WTC11 (cell line): ENCODE results near the gene WSB2. TPM values are rescaled to one million over a fixed set of nuclear protein-coding genes. Genes with fewer than 3 reads are reported as not detected.
A peak's percentile ranks its signal among the peaks of the same experiment; 100 is the strongest.

Source experiments
- ATAC-seq: fragments of 200-7000 bp; cut with Tn5 transposase; 2 replicates; pipeline ENCODE4 v1.10.0; 2021; ENCODE audit warnings: mild to moderate bottlenecking, moderate library complexity
- CTCF ChIA-PET: fragments of 300-600 bp; sonication (Branson Sonifier 250); formaldehyde crosslinking; loops from one replicate; lab custom pipeline; 2021; ENCODE audit warnings: antibody characterized with exemption; lab: Charles Lee
- POLR2A ChIA-PET: fragments of 350-600 bp; sonication (Branson Sonifier 250); formaldehyde crosslinking; loops from one replicate; lab custom pipeline; 2021; ENCODE audit warnings: antibody characterized with exemption; lab: Charles Lee
- DNase-seq: peaks from one replicate; pipeline ENCODE4 v3.0.0; 2021; ENCODE audit warnings: low spot score
- H3K27ac Mint-ChIP-seq: 2 replicates; pipeline ENCODE4 v1.8.0; 2021; ENCODE audit warnings: mixed read lengths
- H3K27me3 Mint-ChIP-seq: 2 replicates; pipeline ENCODE4 v1.8.0; 2021; ENCODE audit warnings: low read depth, mild to moderate bottlenecking, moderate library complexity, mixed read lengths
- H3K36me3 Mint-ChIP-seq: 2 replicates; pipeline ENCODE4 v1.8.0; 2021; ENCODE audit warnings: mixed read lengths
- H3K4me1 Mint-ChIP-seq: 2 replicates; pipeline ENCODE4 v1.8.0; 2022; ENCODE audit warnings: mixed read lengths
- H3K4me3 Mint-ChIP-seq: 2 replicates; pipeline ENCODE4 v1.8.0; 2021; ENCODE audit warnings: mild to moderate bottlenecking, moderate library complexity, mixed read lengths
- H3K9me3 Mint-ChIP-seq: 2 replicates; pipeline ENCODE4 v1.8.0; 2021; ENCODE audit warnings: mixed read lengths
- ETV6 ChIP-seq: sonication (generic); formaldehyde crosslinking; IDR thresholded peaks from 2 replicates; pipeline ENCODE4 v1.8.1; 2022; ENCODE audit warnings: mild to moderate bottlenecking, missing genetic modification reagents
- FOXJ3 ChIP-seq: sonication (generic); formaldehyde crosslinking; IDR thresholded peaks from 2 replicates; pipeline ENCODE4 v1.9.0; 2021; ENCODE audit warnings: missing genetic modification reagents, mild to moderate bottlenecking, borderline replicate concordance
- GABPB1 ChIP-seq: sonication (generic); formaldehyde crosslinking; IDR thresholded peaks from 2 replicates; pipeline ENCODE4 v1.8.1; 2023; ENCODE audit warnings: mild to moderate bottlenecking, missing genetic modification reagents
- GTF2I ChIP-seq: fragments of 250-450 bp; sonication (Bioruptor Pico); conservative IDR thresholded peaks from 2 replicates; pipeline ENCODE4 v1.4.0; 2021; ENCODE audit warnings: mild to moderate bottlenecking
- JAZF1 ChIP-seq: fragments of 250-450 bp; sonication (Bioruptor Pico); IDR thresholded peaks from 2 replicates; pipeline ENCODE4 v1.9.0; 2021; ENCODE audit warnings: moderate library complexity, mild to moderate bottlenecking, inconsistent platforms
- RORB ChIP-seq: fragments of 250-450 bp; sonication (Bioruptor Pico); IDR thresholded peaks from 2 replicates; pipeline ENCODE4 v1.9.0; 2021; ENCODE audit warnings: mild to moderate bottlenecking
- SOX15 ChIP-seq: fragments of 250-450 bp; sonication (Bioruptor Pico); IDR thresholded peaks from 2 replicates; pipeline ENCODE4 v1.9.0; 2021; ENCODE audit warnings: mild to moderate bottlenecking
- TEAD4 ChIP-seq: sonication (generic); formaldehyde crosslinking; IDR thresholded peaks from 2 replicates; pipeline ENCODE4 v1.8.0; 2022; ENCODE audit warnings: mild to moderate bottlenecking, missing genetic modification reagents
- ZBTB21 ChIP-seq: sonication (generic); formaldehyde crosslinking; IDR thresholded peaks from 2 replicates; pipeline ENCODE4 v1.8.1; 2023; ENCODE audit warnings: mild to moderate bottlenecking, missing genetic modification reagents, borderline replicate concordance
- ZNF138 ChIP-seq: sonication (generic); formaldehyde crosslinking; conservative IDR thresholded peaks from 2 replicates; pipeline ENCODE4 v1.8.1; 2022; ENCODE audit warnings: mild to moderate bottlenecking, moderate library complexity, missing genetic modification reagents
- ZNF232 ChIP-seq: sonication (generic); formaldehyde crosslinking; IDR thresholded peaks from 2 replicates; pipeline ENCODE4 v1.8.0; 2022; ENCODE audit warnings: mild to moderate bottlenecking, missing genetic modification reagents
- ZNF263 ChIP-seq: sonication (generic); formaldehyde crosslinking; IDR thresholded peaks from 2 replicates; pipeline ENCODE4 v1.8.1; 2022; ENCODE audit warnings: low read depth, mild to moderate bottlenecking, moderate library complexity, missing genetic modification reagents
- ZNF317 ChIP-seq: sonication (generic); formaldehyde crosslinking; IDR thresholded peaks from 2 replicates; pipeline ENCODE4 v1.8.1; 2023; ENCODE audit warnings: low read depth, mild to moderate bottlenecking, moderate library complexity, missing genetic modification reagents, borderline replicate concordance
- total RNA-seq: library from RNA; stranded (reverse); gene quantifications from 3 replicates; pipeline ENCODE4 v1.2.3, GENCODE V29; 2021
- TF ChIP-seq, protein P1 (sequence below): sonication (generic); formaldehyde crosslinking; IDR thresholded peaks from 2 replicates; pipeline ENCODE4 v1.8.1; 2023; ENCODE audit warnings: mild to moderate bottlenecking, missing genetic modification reagents, moderate library complexity
- TF ChIP-seq, protein P2 (sequence below): sonication (generic); formaldehyde crosslinking; IDR thresholded peaks from 2 replicates; pipeline ENCODE4 v1.8.1; 2022; ENCODE audit warnings: mild to moderate bottlenecking, missing genetic modification reagents, moderate library complexity, borderline replicate concordance
- TF ChIP-seq, protein P3 (sequence below): sonication (generic); formaldehyde crosslinking; IDR thresholded peaks from 2 replicates; pipeline ENCODE4 v1.8.0; 2023; ENCODE audit warnings: missing genetic modification reagents
- TF ChIP-seq, protein P4 (sequence below): sonication (generic); formaldehyde crosslinking; IDR thresholded peaks from 2 replicates; pipeline ENCODE4 v1.8.1; 2023; ENCODE audit warnings: mild to moderate bottlenecking, missing genetic modification reagents
- TF ChIP-seq, protein P5 (sequence below): sonication (generic); formaldehyde crosslinking; IDR thresholded peaks from 2 replicates; pipeline ENCODE4 v1.8.1; 2022; ENCODE audit warnings: mild to moderate bottlenecking, moderate library complexity, missing genetic modification reagents
- TF ChIP-seq, protein P6 (sequence below): sonication (generic); formaldehyde crosslinking; IDR thresholded peaks from 2 replicates; pipeline ENCODE4 v1.8.0; 2022; ENCODE audit warnings: mild to moderate bottlenecking, missing genetic modification reagents

WSB2 gene
- total RNA-seq, 1 experiment from 2014 or later: 74.2 TPM

DNA sequence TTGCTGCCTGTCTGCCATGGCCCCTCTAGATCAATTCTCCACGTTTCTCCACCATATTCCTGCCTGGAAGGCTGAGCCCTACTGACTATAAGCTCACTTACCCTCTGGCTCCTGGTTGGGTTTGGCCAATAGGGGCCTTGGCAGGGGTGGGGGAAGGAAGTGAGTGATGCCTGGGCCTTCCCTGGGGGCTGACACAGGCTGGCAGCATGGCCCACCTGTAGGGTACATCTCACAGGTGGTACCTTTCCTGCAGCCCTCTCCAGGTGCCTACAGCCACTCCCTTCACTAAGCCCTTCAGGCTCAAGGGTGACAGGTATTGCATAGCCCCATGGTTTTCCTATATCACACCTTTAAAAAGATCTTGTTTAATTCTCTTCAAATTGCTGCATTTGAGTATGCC lies 40.9 kb downstream of the WSB2 start:
- CTCF ChIA-PET: interaction anchor here (2.0 kb wide), 1 partner anchor 145 kb away, joined by 6 read pairs; no protein-coding TSS in a partner anchor

DNA sequence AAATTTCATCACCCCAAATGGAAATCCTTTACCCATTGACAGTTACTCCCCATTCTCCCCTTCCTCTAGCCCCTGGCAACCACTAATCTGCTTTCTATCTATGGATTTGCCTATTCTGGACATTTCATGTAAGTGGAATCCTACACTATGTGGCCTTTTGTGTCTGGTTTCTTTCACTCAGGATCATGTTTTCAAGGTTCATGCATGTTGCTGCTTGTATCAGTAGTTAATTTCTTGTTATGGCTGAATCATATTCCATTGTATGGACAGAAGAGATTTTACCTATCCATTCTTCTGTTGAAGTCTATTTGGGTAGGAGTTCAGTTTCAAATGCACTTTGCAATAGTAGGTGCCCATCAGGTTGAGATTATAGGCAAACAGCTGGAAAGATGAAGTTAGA lies 43.1 kb downstream of the WSB2 start:
- no peak for DNase-seq
- ChIA-PET CTCF (interaction anchor here (2.5 kb wide), 1 partner anchor 143 kb away, joined by 25 read pairs; no protein-coding TSS in a partner anchor), POLR2A (interaction anchor here (0.7 kb wide), 1 partner anchor 96 kb away, joined by 4 read pairs; no protein-coding TSS in a partner anchor)
- TF ChIP-seq SOX15: no peak
- TF ChIP-seq ZBTB21 (CRISPR knock-in tag): no peak
- no peak for TF ChIP-seq ZNF232 (CRISPR knock-in tag)
- TF ChIP-seq, protein P1, sequence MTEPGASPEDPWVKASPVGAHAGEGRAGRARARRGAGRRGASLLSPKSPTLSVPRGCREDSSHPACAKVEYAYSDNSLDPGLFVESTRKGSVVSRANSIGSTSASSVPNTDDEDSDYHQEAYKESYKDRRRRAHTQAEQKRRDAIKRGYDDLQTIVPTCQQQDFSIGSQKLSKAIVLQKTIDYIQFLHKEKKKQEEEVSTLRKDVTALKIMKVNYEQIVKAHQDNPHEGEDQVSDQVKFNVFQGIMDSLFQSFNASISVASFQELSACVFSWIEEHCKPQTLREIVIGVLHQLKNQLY (CRISPR knock-in tag): no peak
- TF ChIP-seq ZNF138 (CRISPR knock-in tag): no peak
- TF ChIP-seq ETV6 (CRISPR knock-in tag): no peak
- no peak for TF ChIP-seq ZNF263 (CRISPR knock-in tag)
- TF ChIP-seq ZNF317 (CRISPR knock-in tag): no peak
- TF ChIP-seq, protein P2, sequence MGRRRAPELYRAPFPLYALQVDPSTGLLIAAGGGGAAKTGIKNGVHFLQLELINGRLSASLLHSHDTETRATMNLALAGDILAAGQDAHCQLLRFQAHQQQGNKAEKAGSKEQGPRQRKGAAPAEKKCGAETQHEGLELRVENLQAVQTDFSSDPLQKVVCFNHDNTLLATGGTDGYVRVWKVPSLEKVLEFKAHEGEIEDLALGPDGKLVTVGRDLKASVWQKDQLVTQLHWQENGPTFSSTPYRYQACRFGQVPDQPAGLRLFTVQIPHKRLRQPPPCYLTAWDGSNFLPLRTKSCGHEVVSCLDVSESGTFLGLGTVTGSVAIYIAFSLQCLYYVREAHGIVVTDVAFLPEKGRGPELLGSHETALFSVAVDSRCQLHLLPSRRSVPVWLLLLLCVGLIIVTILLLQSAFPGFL (CRISPR knock-in tag): no peak
- TF ChIP-seq TEAD4 (CRISPR knock-in tag): no peak
- no peak for TF ChIP-seq FOXJ3
- no peak for TF ChIP-seq GTF2I (CRISPR knock-in tag)
- TF ChIP-seq, protein P3, sequence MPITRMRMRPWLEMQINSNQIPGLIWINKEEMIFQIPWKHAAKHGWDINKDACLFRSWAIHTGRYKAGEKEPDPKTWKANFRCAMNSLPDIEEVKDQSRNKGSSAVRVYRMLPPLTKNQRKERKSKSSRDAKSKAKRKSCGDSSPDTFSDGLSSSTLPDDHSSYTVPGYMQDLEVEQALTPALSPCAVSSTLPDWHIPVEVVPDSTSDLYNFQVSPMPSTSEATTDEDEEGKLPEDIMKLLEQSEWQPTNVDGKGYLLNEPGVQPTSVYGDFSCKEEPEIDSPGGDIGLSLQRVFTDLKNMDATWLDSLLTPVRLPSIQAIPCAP (CRISPR knock-in tag): no peak
- TF ChIP-seq, protein P4, sequence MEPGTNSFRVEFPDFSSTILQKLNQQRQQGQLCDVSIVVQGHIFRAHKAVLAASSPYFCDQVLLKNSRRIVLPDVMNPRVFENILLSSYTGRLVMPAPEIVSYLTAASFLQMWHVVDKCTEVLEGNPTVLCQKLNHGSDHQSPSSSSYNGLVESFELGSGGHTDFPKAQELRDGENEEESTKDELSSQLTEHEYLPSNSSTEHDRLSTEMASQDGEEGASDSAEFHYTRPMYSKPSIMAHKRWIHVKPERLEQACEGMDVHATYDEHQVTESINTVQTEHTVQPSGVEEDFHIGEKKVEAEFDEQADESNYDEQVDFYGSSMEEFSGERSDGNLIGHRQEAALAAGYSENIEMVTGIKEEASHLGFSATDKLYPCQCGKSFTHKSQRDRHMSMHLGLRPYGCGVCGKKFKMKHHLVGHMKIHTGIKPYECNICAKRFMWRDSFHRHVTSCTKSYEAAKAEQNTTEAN: no peak
- TF ChIP-seq JAZF1 (CRISPR knock-in tag): no peak
- no peak for TF ChIP-seq RORB (CRISPR knock-in tag)
- TF ChIP-seq, protein P5, sequence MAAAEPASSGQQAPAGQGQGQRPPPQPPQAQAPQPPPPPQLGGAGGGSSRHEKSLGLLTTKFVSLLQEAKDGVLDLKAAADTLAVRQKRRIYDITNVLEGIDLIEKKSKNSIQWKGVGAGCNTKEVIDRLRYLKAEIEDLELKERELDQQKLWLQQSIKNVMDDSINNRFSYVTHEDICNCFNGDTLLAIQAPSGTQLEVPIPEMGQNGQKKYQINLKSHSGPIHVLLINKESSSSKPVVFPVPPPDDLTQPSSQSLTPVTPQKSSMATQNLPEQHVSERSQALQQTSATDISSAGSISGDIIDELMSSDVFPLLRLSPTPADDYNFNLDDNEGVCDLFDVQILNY: no peak
- no peak for TF ChIP-seq GABPB1 (CRISPR knock-in tag)
- ATAC-seq: no peak
- peak overlapping the region; percentile 93 for H3K4me3 Mint-ChIP-seq
- no peaks in the 10 kb centered on the region; the same call in none of the 2 replicates for H3K27me3 Mint-ChIP-seq
- no peaks in the 10 kb centered on the region; the same call in 1 of the 2 replicates for H3K9me3 Mint-ChIP-seq
- H3K36me3 Mint-ChIP-seq: peaks cover 43% of the 10 kb centered on the region
- peaks cover 22% of the 10 kb centered on the region for H3K4me1 Mint-ChIP-seq
- H3K27ac Mint-ChIP-seq: no peak overlapping the region

More for the DNA sequence above, 40.9 kb downstream of the WSB2 start:
- no peaks in the 10 kb centered on the region for H3K9me3 Mint-ChIP-seq
- peaks cover 55% of the 10 kb centered on the region for H3K36me3 Mint-ChIP-seq
- POLR2A ChIA-PET: interaction anchor here (0.6 kb wide), 2 partner anchors 41 to 63 kb away, joined by 7 read pairs; partner anchors contain the start of gene WSB2
- no peak overlapping the region for H3K4me3 Mint-ChIP-seq
- DNase-seq (no peak), ATAC-seq (no peak)
- peaks cover 24% of the 10 kb centered on the region for H3K4me1 Mint-ChIP-seq
- TF ChIP-seq, protein P6, sequence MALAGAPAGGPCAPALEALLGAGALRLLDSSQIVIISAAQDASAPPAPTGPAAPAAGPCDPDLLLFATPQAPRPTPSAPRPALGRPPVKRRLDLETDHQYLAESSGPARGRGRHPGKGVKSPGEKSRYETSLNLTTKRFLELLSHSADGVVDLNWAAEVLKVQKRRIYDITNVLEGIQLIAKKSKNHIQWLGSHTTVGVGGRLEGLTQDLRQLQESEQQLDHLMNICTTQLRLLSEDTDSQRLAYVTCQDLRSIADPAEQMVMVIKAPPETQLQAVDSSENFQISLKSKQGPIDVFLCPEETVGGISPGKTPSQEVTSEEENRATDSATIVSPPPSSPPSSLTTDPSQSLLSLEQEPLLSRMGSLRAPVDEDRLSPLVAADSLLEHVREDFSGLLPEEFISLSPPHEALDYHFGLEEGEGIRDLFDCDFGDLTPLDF: no peak
- no peaks in the 10 kb centered on the region for H3K27me3 Mint-ChIP-seq
- H3K27ac Mint-ChIP-seq: no peak overlapping the region
